A549 (cell line): ENCODE data around the gene UBE2O. TPM values are rescaled to one million over a fixed set of nuclear protein-coding genes. Genes with fewer than 3 reads are reported as not detected.

ENCODE experiments used
- ATAC-seq, 2 experiments: fragments of 200-7000 bp in 1 of 2; fragments of >200 bp in 1 of 2; cut with Nextera tagmentation in 1 of 2; cut with Tn5 transposase in 1 of 2; 3 replicates each; pipeline versions ENCODE4 v1.8.0 to v1.9.1; 2018 to 2020; ENCODE audit warnings: mild to moderate bottlenecking in 1 of 2, moderate library complexity in 1 of 2
- CTCF ChIA-PET: fragments of 300-600 bp; sonication (Branson Sonifier 250); formaldehyde crosslinking; extraction: SDS; loops from one replicate; lab custom pipeline; 2021; ENCODE audit warnings: antibody characterized with exemption, inconsistent platforms; lab: Yijun Ruan, JAX
- POLR2A ChIA-PET: fragments of 350-600 bp; formaldehyde crosslinking; extraction: SDS; loops from one replicate; lab custom pipeline; 2021; ENCODE audit warnings: antibody characterized with exemption, inconsistent platforms; lab: Yijun Ruan, JAX
- DNase-seq, 2 experiments: peaks; one replicate each; pipeline versions ENCODE4 v3.0.0 to v3.0.0-alpha.2; 2011 to 2016; ENCODE audit warnings: low read depth in 1 of 2, low spot score in 1 of 2
- FAIRE-seq: peaks from 2 replicates; lab custom pipeline; 2011; peaks lifted over from hg19 to GRCh38; lab: Jason Lieb, UNC
- H3K27ac ChIP-seq, 2 experiments: fragments of >200 bp; sonication (Bioruptor Twin); formaldehyde crosslinking; 3 replicates each; pipeline ENCODE4 v1.5.1; 2016 to 2017
- H3K4me1 ChIP-seq: fragments of >200 bp; sonication (Bioruptor Twin); formaldehyde crosslinking; 3 replicates; pipeline ENCODE4 v1.6.1; 2016
- H3K4me2 ChIP-seq: fragments of >200 bp; sonication (Bioruptor Twin); formaldehyde crosslinking; 3 replicates; pipeline ENCODE4 v1.6.1; 2016
- H3K4me3 ChIP-seq: fragments of >200 bp; sonication (Bioruptor Twin); formaldehyde crosslinking; 3 replicates; pipeline ENCODE4 v1.5.1; 2016
- H3K9me3 ChIP-seq: fragments of >200 bp; sonication (Bioruptor Twin); formaldehyde crosslinking; 3 replicates; pipeline ENCODE4 v1.6.1; 2016
- BHLHE40 ChIP-seq: IDR thresholded peaks from 2 replicates; pipeline ENCODE4 v1.6.1; 2012; ENCODE audit warnings: low read depth, low read length, inconsistent platforms
- CHD4 ChIP-seq: fragments of 200-600 bp; sonication (generic); IDR thresholded peaks from 2 replicates; pipeline ENCODE4 v1.6.1; 2016; ENCODE audit warnings: antibody characterized with exemption, mild to moderate bottlenecking, borderline replicate concordance
- CTCF ChIP-seq: fragments of >200 bp; sonication (Bioruptor Twin); formaldehyde crosslinking; IDR thresholded peaks from 3 replicates; pipeline ENCODE4 v1.5.1; 2016
- ELK1 ChIP-seq: fragments of 150-350 bp; IDR thresholded peaks from 2 replicates; pipeline ENCODE4 v1.6.1; 2014; ENCODE audit warnings: low read depth, mild to moderate bottlenecking, low read length
- ESRRA ChIP-seq: fragments of 150-350 bp; IDR thresholded peaks from 2 replicates; pipeline ENCODE4 v1.6.1; 2014; ENCODE audit warnings: mild to moderate bottlenecking, low read length, borderline replicate concordance
- GATA3 ChIP-seq: IDR thresholded peaks from 2 replicates; pipeline ENCODE4 v1.6.1; 2012; ENCODE audit warnings: borderline replicate concordance
- HES2 ChIP-seq: fragments of >200 bp; sonication (Bioruptor Twin); formaldehyde crosslinking; IDR thresholded peaks from 2 replicates; pipeline ENCODE4 v1.6.1; 2016
- HEYL ChIP-seq: fragments of 250-450 bp; sonication (Bioruptor Pico); IDR thresholded peaks from 2 replicates; pipeline ENCODE4 v1.8.0; 2021; ENCODE audit warnings: mild to moderate bottlenecking, moderate library complexity
- JUN ChIP-seq, 2 experiments: fragments of >200 bp; sonication (Bioruptor Twin); formaldehyde crosslinking; IDR thresholded peaks; 2 replicates in 1 of 2; 3 replicates in 1 of 2; pipeline ENCODE4 v1.6.1; 2016 to 2017
- JUNB ChIP-seq: fragments of >200 bp; sonication (Bioruptor Twin); formaldehyde crosslinking; IDR thresholded peaks from 2 replicates; pipeline ENCODE4 v1.6.1; 2016
- KDM1A ChIP-seq: fragments of 200-600 bp; sonication (generic); IDR thresholded peaks from 2 replicates; pipeline ENCODE4 v1.6.1; 2016; ENCODE audit warnings: low read depth, mild to moderate bottlenecking
- MYC ChIP-seq: IDR thresholded peaks from 2 replicates; pipeline ENCODE4 v1.6.1; 2012; ENCODE audit warnings: mild to moderate bottlenecking, inconsistent platforms, low read length, improper control_type of control experiment, borderline replicate concordance
- PBX3 ChIP-seq: IDR thresholded peaks from 2 replicates; pipeline ENCODE4 v1.6.1; 2012
- POLR2AphosphoS2 ChIP-seq: conservative IDR thresholded peaks from 2 replicates; pipeline ENCODE4 v1.6.1; 2012; ENCODE audit warnings: low read length, improper control_type of control experiment, inconsistent platforms
- RARB ChIP-seq: fragments of 250-450 bp; sonication (Bioruptor Pico); IDR thresholded peaks from 2 replicates; pipeline ENCODE4 v1.8.0; 2021; ENCODE audit warnings: mild to moderate bottlenecking, moderate library complexity
- REST ChIP-seq: fragments of 200-600 bp; sonication (generic); IDR thresholded peaks from 2 replicates; pipeline ENCODE4 v1.6.1; 2016; ENCODE audit warnings: antibody characterized with exemption, mild to moderate bottlenecking, moderate library complexity
- RFX5 ChIP-seq: fragments of 450-650 bp; IDR thresholded peaks from 2 replicates; pipeline ENCODE4 v1.7.1; 2014; ENCODE audit warnings: antibody characterized with exemption, mild to moderate bottlenecking, moderate library complexity
- RNF2 ChIP-seq: fragments of 200-600 bp; sonication (generic); IDR thresholded peaks from 2 replicates; pipeline ENCODE4 v1.6.1; 2016; ENCODE audit warnings: low read depth, mild to moderate bottlenecking, antibody characterized with exemption, moderate library complexity, borderline replicate concordance
- ZC3H11A ChIP-seq: fragments of 450-650 bp; IDR thresholded peaks from 2 replicates; pipeline ENCODE4 v1.6.1; 2014; ENCODE audit warnings: antibody characterized with exemption, mild to moderate bottlenecking
- ZNF302 ChIP-seq: fragments of 250-450 bp; sonication (Bioruptor Pico); IDR thresholded peaks from 2 replicates; pipeline ENCODE4 v1.9.0; 2021; ENCODE audit warnings: inconsistent platforms, mild to moderate bottlenecking, moderate library complexity
- WGBS: methylation state at CpG from one replicate; pipeline ENCODE4 v1.1.6; 2017; ENCODE audit errors: missing lambda C conversion rate; 5-methylcytosine and 5-hydroxymethylcytosine counted together
- polyA plus RNA-seq, 4 experiments: library from polyadenylated mRNA; depleted of rRNA in 3 of 4; stranded (reverse); fragments of >200 nt; fragmentation: RNase III in 1 of 4; extraction: RNeasy Plus Mini Kit Qiagen cat#74134 plus additional on column Dnase treatment in 1 of 4; gene quantifications; 2 replicates in 3 of 4; 3 replicates in 1 of 4; pipeline ENCODE4 v1.2.3, GENCODE V29; 2011 to 2017

The UBE2O gene
- polyA plus RNA-seq, 2 of the 4 experiments (the other 2 are of a cell fraction), result 22.0 to 25.7 TPM

GRCh38 chr17:76466775-76467130 is 13.8 kb upstream of the UBE2O start:
- Histone ChIP-seq H3K4me2 (no peak overlapping the region), H3K27ac (no peak overlapping the region), H3K4me3 (no peak overlapping the region), H3K4me1 (no peaks in the 10 kb centered on the region), H3K9me3 (no peaks in the 10 kb centered on the region)
- DNase-seq, result no peak
- WGBS, result 80% methylated on average over 6 of the region's 6 CpGs
- ATAC-seq, result no peak
- POLR2A ChIA-PET, result no interaction called here
- no peak for FAIRE-seq
- CTCF ChIA-PET, result interaction anchor here (0.5 to 64.5 kb wide), 17 partner anchors 4 to 945 kb away, joined by 3 to 1994 read pairs (median 4); partner anchors contain the start of genes AANAT, RHBDF2 and UBE2O
- TF ChIP-seq ZC3H11A (no peak), ESRRA (no peak), CHD4 (no peak), RARB (no peak), JUN (IDR thresholded peaks at IDR 0.05) (no peak), HEYL (CRISPR knock-in tag) (no peak), KDM1A (no peak), ELK1 (no peak), RNF2 (no peak), GATA3 (no peak), MYC (no peak), HES2 (no peak), POLR2AphosphoS2 (no peak), BHLHE40 (no peak), JUNB (no peak), CTCF (no peak), ZNF302 (CRISPR knock-in tag) (no peak), PBX3 (no peak), RFX5 (no peak), REST (no peak)
- TF ChIP-seq, all 56 proteins: peak for 0
